ENCODE data around the gene RPL38.

RPL38 gene

GRCh38 chr17:74211141-74211911 lies 7.8 kb downstream of the RPL38 start:
- no peak for DNase-seq

DNA sequence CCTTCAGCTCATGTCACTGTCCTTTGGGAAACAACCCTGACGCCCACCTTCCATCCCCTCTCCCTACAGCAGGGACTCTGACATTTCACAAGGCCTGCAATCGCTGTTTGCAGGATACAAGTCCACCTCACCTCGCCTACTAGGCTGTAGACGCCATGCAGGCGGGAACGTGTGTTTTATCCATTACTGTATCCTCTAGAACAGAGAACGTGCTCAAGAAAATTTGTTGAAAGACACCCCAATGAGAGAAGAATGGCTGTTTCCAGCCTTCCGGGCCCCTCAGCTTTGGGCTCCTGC lies 8.4 kb downstream of the RPL38 start:
- DNase-seq, result peak; percentile 53

GRCh38 chr17:74212209-74212912 lies 8.9 kb downstream of the RPL38 start:
- DNase-seq, result peak; percentile 56

DNA sequence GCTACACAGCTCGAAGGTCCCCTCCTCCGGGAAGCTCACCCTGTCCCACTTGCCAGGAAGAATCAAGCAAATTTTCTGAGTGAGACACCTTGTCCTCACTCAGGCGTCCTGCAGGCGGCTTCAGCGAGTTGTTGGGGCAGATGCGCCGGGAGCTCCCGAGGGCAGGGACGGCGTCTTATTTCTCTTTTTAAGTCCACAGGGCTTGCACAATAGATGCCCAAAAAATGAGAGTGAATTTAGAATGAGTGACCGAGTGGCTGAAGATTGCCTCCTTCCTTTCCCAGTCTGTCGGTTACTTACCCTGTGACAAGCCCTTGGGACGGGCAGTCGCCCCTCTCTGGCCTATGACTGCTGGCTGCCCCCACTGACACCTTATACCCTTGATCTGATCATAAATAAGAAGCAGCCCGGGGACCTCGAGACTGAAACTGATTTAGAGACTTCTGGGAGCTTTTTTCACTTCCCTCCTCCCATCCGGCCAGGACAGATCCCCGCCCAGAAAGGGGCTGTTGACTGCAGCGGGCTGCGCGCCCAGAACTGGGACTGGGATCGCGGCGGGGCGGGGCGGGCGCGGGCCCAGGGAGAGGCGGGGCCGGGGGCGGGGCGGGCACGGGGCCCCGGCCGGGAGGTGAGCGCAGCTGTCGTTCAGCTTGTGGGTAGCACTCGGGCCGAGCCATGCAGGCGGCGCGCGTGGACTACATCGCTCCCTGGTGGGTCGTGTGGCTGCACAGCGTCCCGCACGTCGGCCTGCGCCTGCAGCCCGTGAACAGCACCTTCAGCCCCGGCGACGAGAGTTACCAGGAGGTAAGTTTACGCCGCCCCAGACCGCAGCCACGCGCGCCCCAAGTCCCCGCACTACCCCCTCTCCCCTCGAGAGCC lies 9.7 kb downstream of the RPL38 start, which contains the start of gene TTYH2:
TTYH2 (plus strand) TSS at position 659 of the 879 bp plus-strand sequence; CDS start at position 676, 17 bp downstream.
- peak; percentile 94 for DNase-seq

DNA sequence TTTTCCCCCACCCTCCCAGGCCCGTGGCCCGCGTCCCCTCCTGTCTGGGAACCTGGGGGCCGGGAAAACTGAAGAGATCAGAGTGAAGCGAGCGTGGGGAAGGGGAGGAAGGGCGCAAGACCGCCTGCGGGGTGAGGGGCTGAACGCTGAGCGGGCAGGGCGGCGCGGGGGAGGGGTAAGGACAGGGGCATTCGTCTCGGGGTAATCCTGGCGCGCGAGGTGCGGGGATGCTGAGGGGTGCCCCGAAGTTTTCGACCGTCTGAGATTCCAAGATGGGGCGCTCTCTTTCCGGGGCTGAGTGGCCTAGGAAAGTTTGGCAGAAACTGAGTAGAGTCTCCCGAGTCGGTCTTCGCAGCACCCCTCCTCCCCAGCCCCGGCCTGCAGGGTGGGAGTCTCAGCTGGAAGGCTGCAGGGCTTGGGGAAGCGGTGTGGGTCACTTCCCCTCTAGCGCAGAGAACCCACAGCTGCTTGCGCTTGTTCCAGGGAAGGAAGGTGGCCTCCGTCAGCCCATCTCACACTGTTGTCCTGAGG lies 10.4 kb downstream of the RPL38 start:
- peak; percentile 58 for DNase-seq

- DNase-seq, result peak; percentile 40
These were observed 11.2 kb downstream of the RPL38 start for GRCh38 chr17:74214484-74215341.

DNA sequence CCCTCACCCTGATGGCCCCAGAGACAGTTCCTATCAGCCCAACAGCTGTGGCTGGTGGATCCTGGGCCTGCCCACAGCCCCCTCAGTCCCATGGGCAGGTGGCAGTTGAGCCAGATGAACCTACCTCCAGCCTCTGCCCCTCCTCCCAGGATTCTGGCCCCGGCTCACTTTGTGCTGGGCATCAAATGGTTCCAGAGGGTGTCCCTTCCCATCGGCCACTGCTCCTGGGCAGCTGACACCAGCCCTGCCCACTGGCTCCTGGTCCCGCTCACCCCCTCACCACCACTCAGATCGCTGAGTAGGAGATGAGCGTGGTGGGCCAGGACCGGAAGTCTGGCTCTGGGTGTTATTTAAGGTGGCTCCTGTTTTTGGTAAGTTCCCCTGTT lies 11.9 kb downstream of the RPL38 start:
- DNase-seq, result peak; percentile 75

GRCh38 chr17:74216505-74216904 lies 13.0 kb downstream of the RPL38 start:
- no peak for DNase-seq

GRCh38 chr17:74217037-74217730 lies 13.7 kb downstream of the RPL38 start:
- DNase-seq, result no peak

GRCh38 chr17:74217888-74218287 lies 14.4 kb downstream of the RPL38 start:
- DNase-seq, result no peak

- no peak for DNase-seq
These were observed 15.0 kb downstream of the RPL38 start for GRCh38 chr17:74218436-74218835.

- DNase-seq, result no peak
These were observed 16.2 kb downstream of the RPL38 start for GRCh38 chr17:74219576-74220133.

GRCh38 chr17:74220219-74220618 lies 16.7 kb downstream of the RPL38 start:
- no peak for DNase-seq

GRCh38 chr17:74220946-74221818 lies 17.7 kb downstream of the RPL38 start:
- DNase-seq, result no peak

- no peak for DNase-seq
These were observed 18.9 kb downstream of the RPL38 start for GRCh38 chr17:74222399-74222798.

- no peak for DNase-seq
These were observed 20.4 kb downstream of the RPL38 start for GRCh38 chr17:74223901-74224300.

DNA sequence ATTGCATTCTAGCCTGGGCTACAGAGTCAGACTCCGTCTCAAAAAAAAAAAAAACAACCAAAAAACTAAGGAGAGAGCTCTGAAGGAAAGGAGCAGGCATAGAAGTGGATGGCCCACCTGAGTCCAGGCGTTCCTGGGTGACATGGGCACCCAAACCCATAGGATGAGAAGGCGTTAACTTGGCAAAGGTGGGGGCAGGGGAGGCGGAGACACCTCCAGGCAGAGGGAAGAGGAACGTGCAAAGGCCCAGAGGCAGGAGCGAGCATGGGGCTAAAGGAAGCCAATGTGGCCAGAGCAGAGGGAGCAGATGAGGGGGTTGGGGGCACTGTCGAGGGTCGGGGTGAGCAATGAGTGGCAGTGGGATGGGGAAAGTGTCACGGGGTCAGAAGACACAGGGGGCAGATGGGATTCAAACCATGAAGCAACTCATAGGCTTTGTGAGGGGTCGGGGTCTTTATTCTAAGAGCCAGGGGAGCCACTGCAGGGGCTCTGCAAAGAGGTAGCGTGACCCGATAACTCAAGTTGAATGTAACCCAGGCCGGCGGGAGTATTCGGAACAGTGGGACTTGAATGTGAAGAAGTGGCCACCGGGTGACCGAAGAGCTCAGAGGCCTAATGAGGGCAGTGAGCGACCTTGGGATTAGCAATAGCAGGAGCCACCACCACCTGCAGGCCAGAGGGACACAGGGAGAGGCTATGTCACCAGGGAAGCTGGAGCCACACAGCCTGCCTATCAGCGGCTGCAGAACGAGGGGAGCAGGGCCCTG lies 21.7 kb downstream of the RPL38 start:
- no peak for DNase-seq

- no peak for DNase-seq
These were observed 22.8 kb downstream of the RPL38 start for GRCh38 chr17:74226252-74226651.
